RPMI8226 (cell line): ENCODE data around the gene PRX.

Experiments used
- DNase-seq: peaks from one replicate; pipeline ENCODE4 v3.0.0-alpha.2; 2015

PRX gene

GRCh38 chr19:40360020-40360707 is 53.0 kb downstream of the PRX start:
- DNase-seq = no peak

- DNase-seq = no peak
These were observed 54.4 kb downstream of the PRX start for GRCh38 chr19:40358773-40359172.

GRCh38 chr19:40357640-40358039 is 55.5 kb downstream of the PRX start:
- no peak for DNase-seq

GRCh38 chr19:40356681-40357595 is 56.2 kb downstream of the PRX start:
- DNase-seq = no peak

GRCh38 chr19:40355975-40356680 is 57.0 kb downstream of the PRX start:
- no peak for DNase-seq

GRCh38 chr19:40348961-40349507 is 64.1 kb downstream of the PRX start:
- DNase-seq = peak; percentile 6

- peak; percentile 97 for DNase-seq
These were observed 64.9 kb downstream of the PRX start, which contains the start of the genes C19orf47 and PLD3 for GRCh38 chr19:40348125-40348913. Gene C19orf47 (minus strand): TSS chr19:40348397. CDS start chr19:40341857, 6,540 bp downstream. Gene PLD3 (plus strand): TSS chr19:40348695. CDS start chr19:40366484, 17,789 bp downstream.

GRCh38 chr19:40344422-40344821 is 68.8 kb downstream of the PRX start:
- no peak for DNase-seq
